ENCODE measurements around the gene SEC14L1.

- TF ChIP-seq POLR2A (IDR thresholded peaks at IDR 0.05; ENCODE audit: low read length) (no peak), GATA1 (IDR thresholded peaks at IDR 0.05; ENCODE audit: low read depth, low read length) (no peak)
Measured at GRCh38 chr17:77177002-77177741, 36.4 kb downstream of the SEC14L1 start.

All from erythroblast (primary cell).